H7 (cell line): ENCODE data around the gene CDYL. TPM values are rescaled to one million over a fixed set of nuclear protein-coding genes. Genes with fewer than 3 reads are reported as not detected.

ENCODE experiments used
- DNase-seq: peaks from one replicate; pipeline ENCODE4 v3.0.0; 2012
- H3K27me3 ChIP-seq: 2 replicates; pipeline ENCODE4 v1.6.0; 2011; ENCODE audit warnings: mild to moderate bottlenecking, low read length; ENCODE audit not compliant: control insufficient read depth, insufficient read depth
- H3K36me3 ChIP-seq: replicated peaks from 2 replicates; pipeline ENCODE4 v1.5.1; 2011; ENCODE audit warnings: low read length; ENCODE audit not compliant: control insufficient read depth, insufficient read depth
- H3K4me3 ChIP-seq: 2 replicates; pipeline ENCODE4 v1.5.1; 2011; ENCODE audit warnings: low read depth, mild to moderate bottlenecking, control low read depth, low read length, moderate library complexity; ENCODE audit not compliant: insufficient read depth
- total RNA-seq: library from RNA; depleted of rRNA; stranded (reverse); fragments of >200 nt; shearing (Covaris generic); gene quantifications from 2 replicates; pipeline ENCODE4 v1.2.3, GENCODE V29; 2014

Gene CDYL
- total RNA-seq, 1 experiment from 2014 or later: 49.3 TPM

DNA sequence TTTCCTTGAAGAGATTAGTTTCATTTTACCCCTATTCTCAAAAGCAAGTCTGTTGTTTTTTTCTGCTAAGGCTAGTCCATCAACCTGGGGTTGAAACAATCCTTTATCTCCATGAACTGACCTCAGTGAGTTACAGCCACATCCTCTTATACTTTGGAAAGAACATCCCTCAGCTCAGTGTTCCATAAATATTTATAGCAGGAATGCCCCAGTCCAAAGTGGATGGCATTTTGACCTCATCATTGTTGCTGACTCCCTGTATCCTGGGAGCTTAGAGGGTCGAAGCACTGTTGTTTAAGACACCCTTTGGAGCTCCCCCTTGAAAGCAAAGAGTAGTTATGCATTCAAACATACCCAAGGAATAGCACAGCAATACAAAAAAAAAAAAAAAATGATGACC, 16.2 kb upstream of the CDYL start:
- Histone ChIP-seq H3K27me3 (no peaks in the 10 kb centered on the region; the same call in 1 of the 2 replicates), H3K4me3 (no peak overlapping the region)

DNA sequence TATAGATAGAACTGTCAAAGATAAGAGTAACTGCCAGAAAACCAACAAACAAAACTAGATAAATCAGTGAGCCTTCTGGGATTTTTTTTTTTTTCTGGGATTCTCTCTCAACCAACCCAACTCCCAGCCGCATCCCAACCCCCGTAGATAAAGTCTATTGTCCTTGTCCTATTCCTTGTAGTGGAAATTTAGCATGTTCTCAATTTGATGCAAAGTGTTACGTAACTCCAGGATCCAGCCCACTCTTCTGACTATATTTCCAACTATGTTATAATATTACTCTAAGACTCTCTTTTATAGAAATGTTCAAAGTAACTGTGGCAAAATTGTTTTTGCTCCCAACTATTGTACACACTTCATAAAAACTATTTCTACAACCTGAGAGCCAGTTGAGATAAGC, 15.4 kb upstream of the CDYL start:
- Histone ChIP-seq H3K36me3 (no peaks in the 10 kb centered on the region), H3K27me3 (no peaks in the 10 kb centered on the region; the same call in 1 of the 2 replicates), H3K4me3 (no peak overlapping the region)
- DNase-seq: no peak

More for the DNA sequence above, 16.2 kb upstream of the CDYL start:
- no peak for DNase-seq
- H3K36me3 ChIP-seq: no peaks in the 10 kb centered on the region

GRCh38 chr6:4762294-4762693, 13.9 kb upstream of the CDYL start:
- Histone ChIP-seq H3K36me3 (no peaks in the 10 kb centered on the region), H3K4me3 (no peak overlapping the region), H3K27me3 (no peaks in the 10 kb centered on the region)
- DNase-seq: no peak

DNA sequence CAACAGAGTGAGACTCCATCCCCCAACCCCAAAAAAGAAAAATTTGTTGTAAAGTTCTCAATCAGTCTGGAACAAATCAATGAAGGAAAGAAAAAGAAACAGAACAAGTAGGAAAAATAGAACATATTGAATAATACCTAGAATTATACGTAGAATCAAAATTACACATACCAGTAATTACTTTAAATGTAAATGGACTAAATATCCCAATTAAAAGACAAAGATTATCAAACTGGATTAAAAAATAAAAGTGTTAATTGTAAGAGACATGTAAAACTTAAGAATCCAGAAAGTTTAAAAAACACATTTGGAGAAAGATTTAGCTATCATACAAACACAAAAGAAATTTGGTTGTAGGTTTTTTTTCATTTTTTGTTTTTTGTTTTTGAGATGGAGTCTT, 12.3 kb upstream of the CDYL start:
- H3K36me3 ChIP-seq: no peaks in the 10 kb centered on the region
- DNase-seq: no peak
- H3K4me3 ChIP-seq: no peak overlapping the region

DNA sequence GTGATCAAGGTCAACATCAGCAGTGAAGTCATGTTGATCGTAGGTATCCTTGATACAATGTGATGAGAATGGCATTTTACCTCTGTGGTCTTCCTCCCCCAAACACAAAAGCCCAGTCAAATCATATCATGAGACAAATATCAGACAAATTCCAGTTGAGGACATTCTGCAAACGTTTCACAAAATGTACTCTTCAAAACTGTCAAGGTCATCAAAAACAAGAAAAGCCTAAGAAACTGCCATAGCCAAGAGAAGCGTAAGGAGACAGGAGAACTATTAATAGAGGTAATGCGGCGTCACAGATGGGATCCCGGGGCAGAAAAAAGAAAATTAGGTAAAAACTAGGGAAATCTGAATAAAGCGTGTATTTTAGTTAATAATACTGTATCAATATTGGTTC, 7.4 kb upstream of the CDYL start:
- H3K36me3 ChIP-seq: no peaks in the 10 kb centered on the region
- no peak for DNase-seq

More for the DNA sequence above, 12.3 kb upstream of the CDYL start:
- H3K27me3 ChIP-seq: no peaks in the 10 kb centered on the region

GRCh38 chr6:4772750-4773149, 3.5 kb upstream of the CDYL start:
- peaks cover 8% of the 10 kb centered on the region for H3K27me3 ChIP-seq
- DNase-seq: peak; percentile 83
- H3K36me3 ChIP-seq: no peaks in the 10 kb centered on the region
- H3K4me3 ChIP-seq: peak overlapping the region; percentile 63

More for the DNA sequence above, 7.4 kb upstream of the CDYL start:
- Histone ChIP-seq H3K27me3 (no peaks in the 10 kb centered on the region), H3K4me3 (no peak overlapping the region)

GRCh38 chr6:4773181-4773580, 3.0 kb upstream of the CDYL start:
- H3K36me3 ChIP-seq: no peaks in the 10 kb centered on the region
- no peak for DNase-seq
- peaks cover 13% of the 10 kb centered on the region for H3K27me3 ChIP-seq
- peak overlapping the region; percentile 63 for H3K4me3 ChIP-seq

- H3K4me3 ChIP-seq: peak overlapping the region; percentile 63
- peaks cover 22% of the 10 kb centered on the region for H3K27me3 ChIP-seq
- no peak for DNase-seq
- no peaks in the 10 kb centered on the region for H3K36me3 ChIP-seq
These were observed 1.9 kb upstream of the CDYL start for GRCh38 chr6:4774296-4774695.

DNA sequence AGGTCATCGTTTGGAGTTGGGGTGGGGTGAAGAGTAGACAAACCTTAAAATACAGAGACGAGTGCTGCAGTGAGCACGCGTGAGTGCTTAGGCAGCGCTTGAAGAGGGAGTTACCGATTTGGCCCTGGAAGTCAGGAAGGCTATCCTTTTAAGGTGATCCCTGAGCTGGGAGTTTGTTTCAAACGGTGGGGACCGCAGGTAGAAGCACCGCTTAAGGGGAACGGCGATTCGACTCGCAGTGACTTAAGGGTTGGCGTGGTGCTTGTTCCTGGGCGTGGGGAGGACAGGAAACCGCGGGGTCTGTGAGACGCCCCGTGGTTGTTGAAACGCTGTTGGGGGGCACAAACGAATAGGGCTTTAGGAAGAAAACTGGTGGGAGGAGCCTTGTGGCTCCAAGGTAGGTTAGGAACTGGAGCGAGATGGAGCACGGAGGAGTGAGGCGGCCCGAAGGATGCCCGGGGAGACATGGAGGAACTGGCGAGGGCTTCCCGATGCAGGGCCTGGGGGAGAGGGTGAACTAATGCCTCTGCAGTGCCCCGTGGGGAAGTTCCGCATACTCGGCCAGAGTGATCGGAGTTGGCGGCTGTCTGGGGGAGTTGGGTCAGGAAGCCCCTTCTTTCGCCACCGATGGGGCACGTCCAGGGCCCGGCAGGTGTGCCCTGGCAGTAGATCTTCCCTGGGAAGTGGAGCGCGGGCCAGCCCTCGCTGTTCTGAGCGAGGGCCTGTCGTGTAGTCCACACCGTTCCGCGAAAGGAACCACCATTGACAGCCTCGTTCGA, 1.3 kb upstream of the CDYL start:
- peak; percentile 33 for DNase-seq
- Histone ChIP-seq H3K4me3 (peak overlapping the region; percentile 63), H3K36me3 (no peaks in the 10 kb centered on the region), H3K27me3 (peaks cover 23% of the 10 kb centered on the region)

- peaks cover 23% of the 10 kb centered on the region for H3K27me3 ChIP-seq
- no peaks in the 10 kb centered on the region for H3K36me3 ChIP-seq
- DNase-seq: peak; percentile 92
- peak overlapping the region; percentile 63 for H3K4me3 ChIP-seq
These were observed 592 bp upstream of the CDYL start for GRCh38 chr6:4775494-4776130.

DNA sequence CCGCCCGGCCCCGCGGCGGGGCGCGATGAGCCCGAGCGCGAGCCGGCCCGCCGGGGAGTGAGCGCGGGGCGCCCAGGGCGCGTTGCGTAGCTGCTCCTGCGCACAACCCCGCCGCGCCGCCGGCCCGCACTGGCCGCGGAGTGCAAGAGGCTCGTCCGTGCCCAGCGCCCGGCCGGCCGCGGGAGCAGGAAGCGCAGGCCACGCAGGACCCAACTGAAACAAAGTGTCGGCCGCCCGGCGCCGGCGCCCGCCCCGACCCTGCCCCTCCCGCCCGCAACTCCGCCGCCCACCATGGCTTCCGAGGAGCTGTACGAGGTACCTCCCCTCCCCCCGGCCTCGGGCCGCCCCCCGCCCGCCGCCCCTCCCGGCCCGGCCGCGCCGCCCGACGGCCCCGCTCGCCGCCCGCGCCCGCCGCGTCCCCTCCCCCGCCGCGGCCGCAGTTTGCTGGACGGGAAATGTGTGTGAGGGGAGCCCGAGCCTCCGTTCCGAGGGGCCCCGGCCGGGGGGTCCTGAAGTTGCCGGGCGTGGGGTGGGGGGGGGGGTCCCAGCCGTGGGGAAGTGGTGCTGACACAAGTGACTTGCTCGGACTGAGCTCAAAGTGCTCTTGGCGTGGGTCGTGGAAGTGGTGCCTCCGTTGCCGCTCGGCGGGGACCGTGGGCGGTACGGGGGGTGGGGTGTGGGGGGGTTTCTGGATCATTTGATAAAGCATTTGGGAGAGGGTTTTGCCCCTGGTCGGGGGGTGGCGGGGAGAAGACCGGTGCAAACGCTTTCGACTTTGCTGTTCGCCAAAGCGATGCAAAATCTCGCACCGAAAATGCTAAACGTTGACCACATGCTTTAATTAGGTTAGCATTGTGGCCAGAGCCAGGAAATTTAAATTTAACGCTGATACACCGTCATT, 539 bp downstream of the CDYL start:
- Histone ChIP-seq H3K27me3 (peaks cover 23% of the 10 kb centered on the region), H3K4me3 (peak overlapping the region; percentile 46), H3K36me3 (no peaks in the 10 kb centered on the region)
- DNase-seq: peak; percentile 91

DNA sequence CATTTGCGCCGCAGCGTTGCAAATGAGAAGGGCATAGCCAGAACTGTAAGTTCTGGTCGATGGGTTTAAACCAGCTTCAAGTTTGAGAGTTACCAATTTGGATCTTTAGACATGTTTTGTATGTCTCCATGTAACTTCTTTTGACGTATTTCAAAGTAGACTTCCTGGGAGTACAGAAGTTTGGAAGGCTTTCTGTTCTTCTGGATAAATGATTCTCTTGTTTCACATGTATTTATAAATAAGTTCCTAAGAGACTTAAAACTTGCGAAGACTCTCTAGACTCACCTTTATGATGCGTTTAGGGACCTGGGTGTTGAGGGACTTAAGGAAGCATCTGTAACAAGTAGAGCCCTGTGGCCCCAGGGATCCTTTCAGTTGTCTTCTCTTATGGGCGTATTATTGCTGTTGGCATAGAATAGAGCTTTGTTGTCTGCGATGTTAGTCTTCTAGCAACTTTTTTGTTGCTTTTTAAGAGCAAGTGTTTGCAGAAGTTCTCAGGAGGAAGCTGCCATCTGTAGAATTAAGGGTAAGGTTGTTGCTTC, 1.3 kb downstream of the CDYL start:
- Histone ChIP-seq H3K27me3 (peaks cover 23% of the 10 kb centered on the region), H3K4me3 (peak overlapping the region; percentile 46), H3K36me3 (no peaks in the 10 kb centered on the region)
- DNase-seq: no peak

DNA sequence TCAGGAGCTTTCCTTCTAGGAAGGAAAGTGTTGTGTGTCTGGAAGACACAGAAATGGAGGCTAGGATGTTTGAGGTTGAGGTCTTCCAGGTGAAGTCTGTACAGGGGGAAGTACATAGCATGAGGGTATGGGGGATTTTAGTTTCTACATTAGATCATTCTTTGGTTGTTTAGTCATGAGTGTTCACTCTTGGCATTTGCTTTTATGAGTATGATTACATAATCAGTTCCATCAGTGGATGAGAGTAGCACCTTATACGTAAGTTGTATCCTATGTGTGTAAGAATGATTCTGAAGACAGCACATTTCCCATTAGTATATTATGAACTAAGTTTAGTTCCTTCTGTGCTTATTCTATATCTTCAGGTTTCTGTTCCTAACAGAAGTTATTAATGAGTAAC, 1.9 kb downstream of the CDYL start:
- Histone ChIP-seq H3K36me3 (no peaks in the 10 kb centered on the region), H3K27me3 (peaks cover 25% of the 10 kb centered on the region), H3K4me3 (no peak overlapping the region)
- no peak for DNase-seq

DNA sequence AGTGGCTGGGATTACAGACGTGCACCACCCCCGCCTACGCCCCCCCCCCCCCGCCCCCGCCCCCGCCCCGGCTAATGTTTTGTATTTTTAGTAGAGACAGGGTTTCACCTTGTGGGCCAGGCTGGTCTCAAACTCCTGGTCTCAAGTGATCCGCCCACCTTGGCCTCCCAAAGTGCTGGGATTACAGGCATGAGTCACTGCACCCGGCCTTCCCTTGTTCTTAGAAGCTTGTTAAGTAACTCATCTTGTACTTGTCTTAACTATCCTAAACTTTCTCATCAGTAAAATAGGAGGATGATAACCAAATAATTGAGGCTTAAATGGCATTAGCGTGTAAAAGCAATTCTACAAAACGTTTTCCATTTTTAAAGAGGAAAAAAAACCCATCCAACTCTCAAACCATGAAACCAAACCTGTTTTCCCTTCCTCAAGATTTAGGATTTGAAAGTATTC, 4.2 kb downstream of the CDYL start:
- Histone ChIP-seq H3K4me3 (no peak overlapping the region), H3K27me3 (peaks cover 32% of the 10 kb centered on the region), H3K36me3 (no peaks in the 10 kb centered on the region)
- DNase-seq: peak; percentile 28
